ENCODE data around the gene AGBL4.

AGBL4 gene

GRCh38 chr1:48602349-48602748, 1421.4 kb downstream of the AGBL4 start:
- no peak for DNase-seq (ENCODE audit: low read depth)
- no peak overlapping the region for H3K4me3 ChIP-seq (ENCODE audit: low read length)
- TF ChIP-seq, protein P1, sequence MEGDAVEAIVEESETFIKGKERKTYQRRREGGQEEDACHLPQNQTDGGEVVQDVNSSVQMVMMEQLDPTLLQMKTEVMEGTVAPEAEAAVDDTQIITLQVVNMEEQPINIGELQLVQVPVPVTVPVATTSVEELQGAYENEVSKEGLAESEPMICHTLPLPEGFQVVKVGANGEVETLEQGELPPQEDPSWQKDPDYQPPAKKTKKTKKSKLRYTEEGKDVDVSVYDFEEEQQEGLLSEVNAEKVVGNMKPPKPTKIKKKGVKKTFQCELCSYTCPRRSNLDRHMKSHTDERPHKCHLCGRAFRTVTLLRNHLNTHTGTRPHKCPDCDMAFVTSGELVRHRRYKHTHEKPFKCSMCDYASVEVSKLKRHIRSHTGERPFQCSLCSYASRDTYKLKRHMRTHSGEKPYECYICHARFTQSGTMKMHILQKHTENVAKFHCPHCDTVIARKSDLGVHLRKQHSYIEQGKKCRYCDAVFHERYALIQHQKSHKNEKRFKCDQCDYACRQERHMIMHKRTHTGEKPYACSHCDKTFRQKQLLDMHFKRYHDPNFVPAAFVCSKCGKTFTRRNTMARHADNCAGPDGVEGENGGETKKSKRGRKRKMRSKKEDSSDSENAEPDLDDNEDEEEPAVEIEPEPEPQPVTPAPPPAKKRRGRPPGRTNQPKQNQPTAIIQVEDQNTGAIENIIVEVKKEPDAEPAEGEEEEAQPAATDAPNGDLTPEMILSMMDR (conservative IDR thresholded peaks at IDR 0.05; ENCODE audit: low read length): no peak

- DNase-seq (ENCODE audit: low read depth): no peak
- TF ChIP-seq, protein P1 (conservative IDR thresholded peaks at IDR 0.05; ENCODE audit: low read length): no peak
- H3K4me3 ChIP-seq (ENCODE audit: low read length): no peak overlapping the region
Measured at GRCh38 chr1:48600182-48600581, 1423.6 kb downstream of the AGBL4 start.

DNA sequence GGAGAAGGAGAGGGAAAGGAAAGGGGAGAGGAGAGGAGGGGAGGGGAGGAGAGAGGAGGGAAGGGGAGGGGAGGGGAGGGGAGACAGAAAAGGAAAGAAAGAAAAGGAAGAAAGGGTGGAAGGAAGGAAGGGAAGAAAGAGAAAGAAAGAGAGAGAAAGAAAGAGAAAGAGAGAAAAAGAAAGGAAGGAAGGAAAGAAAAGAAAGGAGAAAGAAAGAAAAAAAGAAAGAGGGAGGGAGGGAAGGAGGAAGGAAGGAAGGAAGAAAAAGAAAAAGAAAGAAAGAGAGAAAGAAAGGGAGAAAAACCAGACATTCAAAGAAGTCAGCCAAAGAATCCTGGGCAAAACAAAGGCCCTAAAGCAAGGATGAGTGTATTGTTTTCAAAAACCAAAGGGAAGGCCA, 1426.1 kb downstream of the AGBL4 start:
- no peak for DNase-seq (ENCODE audit: low read depth)
- TF ChIP-seq, protein P1 (conservative IDR thresholded peaks at IDR 0.05; ENCODE audit: low read length): no peak
- H3K4me3 ChIP-seq (ENCODE audit: low read length): no peak overlapping the region

DNA sequence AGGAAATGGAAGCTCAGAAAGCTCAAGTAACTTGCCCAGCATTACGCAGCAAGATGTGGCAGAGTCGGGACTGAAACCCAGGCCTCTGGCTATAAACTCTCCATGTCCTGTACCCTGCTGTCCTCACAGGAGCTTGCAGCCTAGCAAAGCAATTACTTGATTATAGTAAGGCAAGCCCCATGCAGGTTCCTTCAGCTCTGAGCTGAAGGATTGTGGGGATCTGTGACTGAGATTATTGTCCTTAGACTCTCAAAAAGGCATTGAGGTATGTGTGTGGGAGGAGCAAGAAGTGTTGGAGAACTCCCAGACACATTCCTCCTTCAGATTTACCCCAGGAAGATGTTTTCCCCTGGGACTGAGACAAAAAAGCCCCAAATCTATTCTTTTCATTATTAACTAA, 1427.7 kb downstream of the AGBL4 start:
- TF ChIP-seq, protein P1 (conservative IDR thresholded peaks at IDR 0.05; ENCODE audit: low read length): no peak
- H3K4me3 ChIP-seq (ENCODE audit: low read length): no peak overlapping the region
- peak; percentile 37 for DNase-seq (ENCODE audit: low read depth)

DNA sequence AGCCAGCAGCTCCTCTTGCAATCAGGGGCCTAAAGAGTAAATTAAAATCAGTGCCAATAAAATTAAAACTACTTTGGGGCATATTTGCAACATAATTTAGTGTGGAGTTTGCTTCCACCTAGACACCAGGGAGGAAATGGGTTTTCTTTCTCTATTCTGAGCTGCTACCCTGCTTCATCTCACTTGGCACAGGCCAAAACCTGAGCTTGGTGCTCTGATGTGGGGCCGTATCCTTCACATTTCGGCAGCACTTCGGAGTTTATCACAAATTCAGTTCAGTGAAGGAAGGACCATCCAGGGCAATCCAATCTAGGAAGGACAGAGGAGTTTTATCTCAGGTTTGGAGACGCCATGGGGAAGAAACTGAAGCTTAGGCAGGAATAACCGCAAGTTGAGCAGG, 1428.1 kb downstream of the AGBL4 start:
- no peak for DNase-seq (ENCODE audit: low read depth)
- H3K4me3 ChIP-seq (ENCODE audit: low read length): no peak overlapping the region
- TF ChIP-seq, protein P1 (conservative IDR thresholded peaks at IDR 0.05; ENCODE audit: low read length): no peak

DNA sequence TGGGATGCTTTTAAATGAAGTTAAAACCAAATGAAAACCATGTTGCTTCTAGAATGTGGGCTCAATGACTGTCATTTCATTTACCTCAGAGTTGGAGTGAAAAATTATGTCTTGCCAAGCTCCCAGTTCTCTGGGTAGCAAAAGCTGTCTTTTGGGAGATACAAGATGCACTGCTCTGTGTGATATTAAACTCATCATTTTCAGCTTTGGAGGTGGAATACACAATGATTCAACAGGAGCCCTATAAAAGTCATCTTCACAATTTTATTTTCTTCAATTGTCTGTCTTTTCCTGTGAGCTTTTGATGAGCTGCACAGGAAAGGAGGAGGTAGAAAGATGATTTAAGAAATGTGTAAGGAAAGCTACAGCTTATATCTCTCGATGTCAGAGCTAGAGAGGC, 1431.4 kb downstream of the AGBL4 start:
- H3K4me3 ChIP-seq (ENCODE audit: low read length): no peak overlapping the region
- DNase-seq (ENCODE audit: low read depth): no peak
- TF ChIP-seq, protein P1 (conservative IDR thresholded peaks at IDR 0.05; ENCODE audit: low read length): no peak

GRCh38 chr1:48591181-48591580, 1432.6 kb downstream of the AGBL4 start:
- DNase-seq (ENCODE audit: low read depth): no peak
- no peak overlapping the region for H3K4me3 ChIP-seq (ENCODE audit: low read length)
- TF ChIP-seq, protein P1 (conservative IDR thresholded peaks at IDR 0.05; ENCODE audit: low read length): no peak
